ENCODE results near the gene IP6K1.
A peak's percentile ranks its signal among the peaks of the same experiment; 100 is the strongest.

Gene IP6K1

GRCh38 chr3:49803465-49804140, 17.3 kb upstream of the IP6K1 start:
- H3K36me3 ChIP-seq (ENCODE audit: control insufficient read depth, insufficient read depth, low read length), result no peaks in the 10 kb centered on the region
- peaks cover 5% of the 10 kb centered on the region for H3K4me1 ChIP-seq (ENCODE audit: control insufficient read depth, insufficient read depth, low read length)
- H3K27me3 ChIP-seq (ENCODE audit: control insufficient read depth, insufficient read depth, low read length), result no peaks in the 10 kb centered on the region
- H3K4me3 ChIP-seq (ENCODE audit: low read length), result peak overlapping the region; percentile 69
- peak overlapping the region; percentile 34 for H3K9ac ChIP-seq (ENCODE audit: low read length)
- H3K27ac ChIP-seq (ENCODE audit: low read depth, low read length), result peak overlapping the region; percentile 58

GRCh38 chr3:49802719-49803464, 16.6 kb upstream of the IP6K1 start, which contains the start of gene INKA1:
Gene INKA1, plus strand, starts transcription at chr3:49803261. Its CDS starts 132 bp downstream, at chr3:49803393.
- Histone ChIP-seq H3K27me3 (ENCODE audit: control insufficient read depth, insufficient read depth, low read length) (no peaks in the 10 kb centered on the region), H3K4me1 (ENCODE audit: control insufficient read depth, insufficient read depth, low read length) (peaks cover 5% of the 10 kb centered on the region), H3K9ac (ENCODE audit: low read length) (peak within 1 kb of the TSS; percentile 81)

GRCh38 chr3:49801160-49801559, 14.8 kb upstream of the IP6K1 start:
- no peak overlapping the region for H3K9ac ChIP-seq (ENCODE audit: low read length)
- no peak overlapping the region for H3K4me3 ChIP-seq (ENCODE audit: low read length)
- H3K27ac ChIP-seq (ENCODE audit: low read depth, low read length), result no peak overlapping the region
- peaks cover 3% of the 10 kb centered on the region for H3K4me1 ChIP-seq (ENCODE audit: control insufficient read depth, insufficient read depth, low read length)
- no peaks in the 10 kb centered on the region for H3K36me3 ChIP-seq (ENCODE audit: control insufficient read depth, insufficient read depth, low read length)
- no peaks in the 10 kb centered on the region for H3K27me3 ChIP-seq (ENCODE audit: control insufficient read depth, insufficient read depth, low read length)

More at GRCh38 chr3:49802719-49803464, 16.6 kb upstream of the IP6K1 start, which contains the start of gene INKA1:
- peak within 1 kb of the TSS; percentile 95 for H3K4me3 ChIP-seq (ENCODE audit: low read length)
- H3K36me3 ChIP-seq (ENCODE audit: control insufficient read depth, insufficient read depth, low read length), result no peaks in the 10 kb centered on the region
- H3K27ac ChIP-seq (ENCODE audit: low read depth, low read length), result peak within 1 kb of the TSS; percentile 86

GRCh38 chr3:49799761-49800160, 13.4 kb upstream of the IP6K1 start, which contains the start of gene CDHR4:
Gene CDHR4, minus strand, starts transcription at chr3:49799873. Its CDS starts 61 bp downstream, at chr3:49799812.
- Histone ChIP-seq H3K4me3 (ENCODE audit: low read length) (no peak within 1 kb of the TSS), H3K27ac (ENCODE audit: low read depth, low read length) (no peak within 1 kb of the TSS), H3K9ac (ENCODE audit: low read length) (no peak within 1 kb of the TSS), H3K36me3 (ENCODE audit: control insufficient read depth, insufficient read depth, low read length) (no peaks in the 10 kb centered on the region), H3K27me3 (ENCODE audit: control insufficient read depth, insufficient read depth, low read length) (no peaks in the 10 kb centered on the region), H3K4me1 (ENCODE audit: control insufficient read depth, insufficient read depth, low read length) (peaks cover 3% of the 10 kb centered on the region)

- Histone ChIP-seq H3K27ac (ENCODE audit: low read depth, low read length) (no peak overlapping the region), H3K27me3 (ENCODE audit: control insufficient read depth, insufficient read depth, low read length) (no peaks in the 10 kb centered on the region), H3K9ac (ENCODE audit: low read length) (no peak overlapping the region), H3K4me3 (ENCODE audit: low read length) (no peak overlapping the region), H3K36me3 (ENCODE audit: control insufficient read depth, insufficient read depth, low read length) (no peaks in the 10 kb centered on the region), H3K4me1 (ENCODE audit: control insufficient read depth, insufficient read depth, low read length) (peaks cover 3% of the 10 kb centered on the region)
These were observed 12.8 kb upstream of the IP6K1 start for GRCh38 chr3:49799105-49799504.

- Histone ChIP-seq H3K4me3 (ENCODE audit: low read length) (no peak overlapping the region), H3K27ac (ENCODE audit: low read depth, low read length) (no peak overlapping the region)
These were observed 8.9 kb upstream of the IP6K1 start for GRCh38 chr3:49794926-49795905.

GRCh38 chr3:49794431-49794830, 8.1 kb upstream of the IP6K1 start:
- Histone ChIP-seq H3K4me1 (ENCODE audit: control insufficient read depth, insufficient read depth, low read length) (no peaks in the 10 kb centered on the region), H3K9ac (ENCODE audit: low read length) (no peak overlapping the region), H3K27me3 (ENCODE audit: control insufficient read depth, insufficient read depth, low read length) (no peaks in the 10 kb centered on the region), H3K27ac (ENCODE audit: low read depth, low read length) (no peak overlapping the region), H3K4me3 (ENCODE audit: low read length) (no peak overlapping the region), H3K36me3 (ENCODE audit: control insufficient read depth, insufficient read depth, low read length) (no peaks in the 10 kb centered on the region)

More at GRCh38 chr3:49794926-49795905, 8.9 kb upstream of the IP6K1 start:
- Histone ChIP-seq H3K27me3 (ENCODE audit: control insufficient read depth, insufficient read depth, low read length) (no peaks in the 10 kb centered on the region), H3K4me1 (ENCODE audit: control insufficient read depth, insufficient read depth, low read length) (no peaks in the 10 kb centered on the region), H3K9ac (ENCODE audit: low read length) (no peak overlapping the region), H3K36me3 (ENCODE audit: control insufficient read depth, insufficient read depth, low read length) (no peaks in the 10 kb centered on the region)

- Histone ChIP-seq H3K27me3 (ENCODE audit: control insufficient read depth, insufficient read depth, low read length) (no peaks in the 10 kb centered on the region), H3K9ac (ENCODE audit: low read length) (no peak overlapping the region), H3K27ac (ENCODE audit: low read depth, low read length) (no peak overlapping the region), H3K36me3 (ENCODE audit: control insufficient read depth, insufficient read depth, low read length) (no peaks in the 10 kb centered on the region), H3K4me3 (ENCODE audit: low read length) (no peak overlapping the region), H3K4me1 (ENCODE audit: control insufficient read depth, insufficient read depth, low read length) (no peaks in the 10 kb centered on the region)
These were observed 7.2 kb upstream of the IP6K1 start for GRCh38 chr3:49793486-49794085.

- Histone ChIP-seq H3K27me3 (ENCODE audit: control insufficient read depth, insufficient read depth, low read length) (no peaks in the 10 kb centered on the region), H3K4me3 (ENCODE audit: low read length) (no peak overlapping the region), H3K9ac (ENCODE audit: low read length) (no peak overlapping the region), H3K36me3 (ENCODE audit: control insufficient read depth, insufficient read depth, low read length) (no peaks in the 10 kb centered on the region), H3K27ac (ENCODE audit: low read depth, low read length) (no peak overlapping the region), H3K4me1 (ENCODE audit: control insufficient read depth, insufficient read depth, low read length) (no peaks in the 10 kb centered on the region)
These were observed 6.2 kb upstream of the IP6K1 start for GRCh38 chr3:49792371-49793150.

GRCh38 chr3:49791571-49791970, 5.2 kb upstream of the IP6K1 start:
- no peaks in the 10 kb centered on the region for H3K27me3 ChIP-seq (ENCODE audit: control insufficient read depth, insufficient read depth, low read length)
- no peak overlapping the region for H3K9ac ChIP-seq (ENCODE audit: low read length)
- H3K36me3 ChIP-seq (ENCODE audit: control insufficient read depth, insufficient read depth, low read length), result no peaks in the 10 kb centered on the region
- no peak overlapping the region for H3K4me3 ChIP-seq (ENCODE audit: low read length)
- H3K4me1 ChIP-seq (ENCODE audit: control insufficient read depth, insufficient read depth, low read length), result peaks cover 6% of the 10 kb centered on the region
- H3K27ac ChIP-seq (ENCODE audit: low read depth, low read length), result no peak overlapping the region

Measured in rectal smooth muscle tissue (tissue), 1 donor.